D341Med (cell line): ENCODE data around the gene DRD1.
"Not testable (repeated sequence)": the region's sequence is repeated elsewhere in the genome, so short reads cannot be mapped to it uniquely, and the experiment has no call there.

Experiments
- DNase-seq: peaks from one replicate; pipeline ENCODE4 v3.0.0; 2012; ENCODE audit warnings: low spot score

Gene DRD1

DNA sequence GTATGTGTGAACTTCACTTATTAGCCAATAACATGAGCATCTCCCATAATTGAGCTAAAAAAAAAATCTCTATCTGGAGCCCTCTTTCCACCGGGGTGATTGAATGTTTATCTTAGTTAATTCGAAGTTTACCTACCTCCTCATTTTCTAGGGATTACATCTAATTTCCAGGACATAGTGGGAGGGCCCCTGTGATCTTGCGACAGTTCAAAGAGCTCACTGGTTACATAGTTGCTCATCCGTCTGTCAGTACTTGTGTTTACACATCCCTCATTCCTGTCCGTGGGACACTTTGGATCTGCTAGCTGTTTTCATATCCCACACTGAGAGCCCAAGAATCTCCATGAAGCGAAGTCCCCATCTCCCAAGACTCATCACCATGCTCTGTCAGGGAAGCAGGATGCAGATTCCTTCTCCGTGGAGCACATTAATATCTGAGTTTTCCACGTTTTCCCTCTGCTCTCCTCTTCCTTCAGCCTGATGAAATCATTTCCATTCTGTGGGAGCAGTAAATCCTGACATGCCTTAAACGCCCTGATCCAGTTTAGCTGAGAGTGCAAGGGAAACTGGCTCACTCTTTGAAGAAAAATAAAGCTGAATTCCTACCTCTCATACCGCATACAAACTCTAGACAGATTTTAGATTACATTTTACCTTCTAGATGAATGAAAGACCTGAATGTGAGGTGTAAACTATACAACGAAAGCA lies 24.2 kb upstream of the DRD1 start:
- no peak for DNase-seq

DNA sequence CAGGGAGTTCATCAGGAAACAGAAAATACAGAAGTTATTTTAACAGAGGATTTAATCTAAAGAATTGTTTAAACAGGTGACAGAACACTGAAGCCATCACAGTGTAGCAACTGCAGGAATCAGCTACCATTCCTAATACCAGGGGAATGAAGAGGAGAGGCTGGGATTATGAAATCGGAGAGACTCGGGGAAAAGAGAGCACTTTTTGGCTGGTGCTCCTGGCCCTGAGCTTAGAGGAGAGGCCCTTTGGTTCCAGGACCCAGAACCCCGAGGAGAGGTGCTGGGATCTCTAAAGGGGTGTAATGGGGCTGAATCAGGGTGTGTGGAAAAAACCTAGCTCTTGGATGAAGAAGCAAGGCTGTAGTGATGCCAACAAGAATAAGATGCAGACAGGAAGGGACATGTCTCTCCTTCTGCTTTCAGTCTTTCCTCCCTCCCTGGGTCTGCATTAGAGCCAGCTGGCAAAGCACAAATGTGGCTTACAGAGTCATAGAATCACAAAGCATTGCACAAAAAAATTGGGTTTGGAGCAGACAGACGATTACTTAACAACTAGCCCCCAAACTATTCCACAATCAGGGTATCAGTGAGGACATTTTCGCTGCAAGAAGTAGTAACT lies 22.8 kb upstream of the DRD1 start:
- no peak for DNase-seq

DNA sequence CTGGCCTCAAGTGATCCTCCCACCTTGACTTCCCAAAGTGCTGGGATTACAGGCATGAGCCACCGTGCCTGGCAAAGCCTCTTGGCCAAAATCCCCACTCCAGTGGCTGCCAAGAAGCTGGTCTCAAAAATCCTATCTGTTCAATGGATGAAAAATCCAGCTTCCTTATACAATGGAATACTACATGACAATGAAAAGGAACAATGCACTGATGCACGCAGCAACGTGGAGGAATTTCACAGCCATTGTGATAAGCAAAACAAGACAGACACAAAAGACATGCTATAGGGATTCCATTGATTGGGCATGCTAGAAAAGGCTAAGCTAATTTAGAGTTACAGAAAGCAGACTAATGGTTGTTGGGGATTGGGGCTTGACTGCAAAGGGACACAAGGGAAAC lies 21.3 kb upstream of the DRD1 start:
- no peak for DNase-seq

DNA sequence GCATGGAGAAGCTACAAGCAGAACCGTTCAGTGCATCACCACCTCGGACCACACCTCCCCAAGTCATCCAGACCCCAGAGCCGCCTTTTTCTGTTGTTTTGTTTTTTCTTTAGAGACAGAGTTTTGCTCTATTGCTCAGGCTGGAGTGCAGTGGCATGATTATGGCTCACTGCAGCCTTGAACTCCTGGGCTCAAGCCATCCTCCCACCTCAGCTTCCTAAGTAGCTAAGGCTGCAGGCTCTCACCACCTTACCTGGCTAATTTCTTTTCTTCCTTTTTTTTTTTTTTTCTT lies 20.9 kb upstream of the DRD1 start:
- no peak for DNase-seq

DNA sequence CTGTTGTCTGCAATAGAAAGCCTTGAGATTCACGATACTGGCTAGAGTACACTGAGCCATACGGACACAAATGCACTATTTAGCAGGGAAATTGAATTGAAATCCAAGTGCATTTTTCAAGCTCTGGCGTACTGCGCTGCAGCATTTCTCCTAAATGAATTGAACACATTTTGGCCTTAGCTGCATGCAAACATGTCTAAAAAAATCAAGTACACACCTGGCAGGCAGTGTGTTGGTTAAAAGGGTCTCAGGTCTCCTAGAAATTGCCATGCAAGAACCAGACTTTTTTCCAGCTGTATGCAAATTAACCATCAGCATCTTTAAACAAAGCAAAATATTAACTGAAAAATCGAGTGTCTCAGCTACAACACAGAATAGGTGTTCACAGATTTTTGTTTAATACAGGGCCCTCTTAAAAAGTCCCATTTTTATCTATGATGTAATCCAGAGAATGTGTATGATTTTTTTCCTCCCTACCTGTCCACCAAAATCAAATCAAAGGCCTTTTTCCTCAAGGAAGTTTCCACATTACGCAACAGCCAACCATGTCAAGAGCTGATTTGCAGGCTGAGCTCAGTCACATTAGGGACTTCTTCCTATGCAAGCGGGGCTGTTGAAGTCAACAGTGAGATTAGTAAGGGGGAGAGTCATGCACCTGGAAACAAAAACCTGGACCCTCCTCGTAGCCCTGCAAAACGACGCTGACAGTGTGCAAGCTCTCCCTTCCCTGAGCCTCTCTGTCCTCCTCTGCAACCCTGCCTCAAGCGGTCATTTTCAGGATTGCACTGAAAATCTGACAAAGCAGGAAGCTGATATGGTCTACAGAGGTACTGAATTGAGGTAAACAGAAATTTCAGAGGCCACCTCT lies 20.3 kb upstream of the DRD1 start:
- DNase-seq, result peak; percentile 69

DNA sequence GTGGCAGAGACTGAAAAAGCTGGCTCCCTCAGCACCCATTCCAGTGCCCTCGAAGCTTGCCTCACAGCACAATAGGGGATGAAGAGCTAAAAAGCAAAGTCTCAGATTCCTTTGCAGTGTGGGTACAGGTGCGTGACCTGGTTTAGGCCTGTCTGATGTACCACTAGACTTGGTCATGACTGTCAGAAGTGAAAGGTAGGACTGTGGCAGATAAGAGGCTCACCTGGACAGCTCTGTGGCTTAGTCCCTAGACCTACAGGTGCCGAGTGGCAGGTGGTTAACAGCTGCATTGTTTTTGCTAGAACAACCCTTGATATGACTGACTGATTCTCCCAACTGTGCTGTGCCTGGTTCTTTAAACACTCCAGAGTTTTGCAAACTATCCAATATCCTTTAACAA lies 19.7 kb upstream of the DRD1 start:
- no peak for DNase-seq

DNA sequence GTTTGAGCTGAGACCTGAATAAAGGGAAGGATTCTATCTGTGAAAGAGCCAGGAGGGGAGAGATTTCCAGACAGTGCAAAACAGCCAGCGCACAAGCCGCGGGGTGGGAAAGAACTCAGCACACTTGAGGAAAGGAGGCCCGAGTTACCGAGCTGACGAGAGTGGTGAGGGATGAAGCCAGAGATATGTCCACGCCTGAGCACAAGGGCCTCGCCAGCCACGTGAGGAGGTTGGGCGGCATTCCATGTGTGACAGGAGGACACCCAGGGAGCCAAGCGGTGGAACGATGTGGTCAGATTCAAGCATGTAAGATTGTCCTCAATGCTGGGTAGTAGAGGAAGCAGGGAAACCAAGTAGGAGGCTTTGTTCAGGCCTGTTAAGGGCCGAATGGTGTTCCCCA lies 17.4 kb upstream of the DRD1 start:
- no peak for DNase-seq

DNA sequence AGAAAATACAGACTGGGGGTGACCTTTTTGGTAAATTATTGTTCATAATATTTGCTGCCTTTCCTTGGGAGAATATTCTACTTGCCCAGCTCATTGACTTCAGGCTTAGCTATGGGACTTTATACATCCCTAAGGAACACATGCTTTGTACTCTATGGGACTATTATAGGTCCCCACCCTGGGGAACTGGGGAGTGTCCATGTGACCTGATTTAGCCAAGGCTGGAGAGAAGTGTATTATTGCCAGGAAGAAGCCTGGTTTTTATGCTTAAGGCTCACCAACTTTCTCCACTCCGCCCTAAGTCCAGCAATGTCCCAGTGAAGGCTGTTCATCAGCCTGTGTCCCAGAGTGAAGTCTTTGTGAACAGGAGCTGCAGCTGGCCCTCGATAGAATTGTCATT lies 16.6 kb upstream of the DRD1 start:
- DNase-seq, result no peak

DNA sequence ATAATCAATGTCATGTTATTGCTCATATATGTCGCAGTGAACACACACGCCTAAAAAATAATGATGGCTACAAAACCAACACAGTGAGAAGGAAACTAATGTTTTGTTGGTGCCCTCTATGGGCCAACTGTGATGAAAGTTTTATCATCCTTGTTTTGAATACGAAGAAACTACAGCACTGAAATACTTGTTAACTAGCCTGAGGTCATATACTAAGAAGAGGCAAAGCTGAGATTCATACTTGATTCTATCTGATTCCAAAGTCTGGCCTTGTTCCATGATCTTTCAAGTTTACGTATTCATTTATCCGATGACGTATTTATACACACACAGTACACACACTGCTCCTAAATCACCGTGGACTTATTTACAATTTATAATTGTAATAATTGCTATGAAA lies 16.1 kb upstream of the DRD1 start:
- DNase-seq, result no peak

DNA sequence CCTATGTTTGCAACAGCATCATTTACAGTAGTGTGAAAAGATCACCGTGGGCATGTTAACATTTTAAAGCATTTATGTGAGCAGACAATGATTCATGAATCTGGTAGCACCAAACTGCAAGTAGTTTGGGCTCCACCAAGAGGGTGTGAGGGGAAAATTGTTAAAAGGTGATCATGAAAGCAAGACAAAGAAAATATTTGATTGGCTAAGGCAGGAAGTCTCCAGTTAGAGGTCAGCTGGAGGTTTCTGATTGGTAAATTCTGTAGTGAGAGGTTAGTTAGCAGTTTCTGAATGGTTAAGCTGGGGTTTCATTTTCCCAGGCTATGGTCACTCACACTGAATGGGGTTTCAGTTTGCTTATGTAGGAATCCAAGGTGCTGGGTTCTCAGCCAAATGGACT lies 13.5 kb upstream of the DRD1 start:
- no peak for DNase-seq

DNA sequence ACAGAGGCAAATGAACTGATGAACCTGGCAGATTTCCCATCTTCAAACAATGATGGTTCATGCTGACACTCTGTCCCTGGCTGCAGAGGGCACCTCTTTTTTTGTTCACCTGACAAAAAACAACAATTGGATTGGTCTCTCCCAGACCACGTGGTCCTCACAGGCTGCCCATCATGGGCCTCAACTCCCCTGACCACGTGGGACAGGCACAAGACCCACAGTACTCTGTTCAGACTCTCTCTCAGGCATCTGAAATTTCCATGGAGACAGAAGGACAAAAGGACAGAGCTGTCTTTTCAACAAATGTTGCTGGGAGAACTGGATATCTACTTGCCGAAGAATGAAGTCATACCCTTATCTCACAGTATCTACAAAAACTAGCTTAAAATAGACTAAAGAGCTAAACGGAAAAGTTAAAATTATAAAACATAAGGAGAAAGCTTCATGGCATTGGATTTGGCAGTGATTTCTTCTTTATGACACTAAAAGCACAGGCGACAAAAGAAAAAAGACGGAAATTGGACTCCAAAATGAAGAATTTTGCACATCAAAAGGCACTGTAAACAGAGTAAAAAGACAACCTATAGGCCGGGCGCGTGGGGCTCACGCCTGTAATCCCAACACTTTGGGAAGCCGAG lies 12.2 kb upstream of the DRD1 start:
- no peak for DNase-seq

DNA sequence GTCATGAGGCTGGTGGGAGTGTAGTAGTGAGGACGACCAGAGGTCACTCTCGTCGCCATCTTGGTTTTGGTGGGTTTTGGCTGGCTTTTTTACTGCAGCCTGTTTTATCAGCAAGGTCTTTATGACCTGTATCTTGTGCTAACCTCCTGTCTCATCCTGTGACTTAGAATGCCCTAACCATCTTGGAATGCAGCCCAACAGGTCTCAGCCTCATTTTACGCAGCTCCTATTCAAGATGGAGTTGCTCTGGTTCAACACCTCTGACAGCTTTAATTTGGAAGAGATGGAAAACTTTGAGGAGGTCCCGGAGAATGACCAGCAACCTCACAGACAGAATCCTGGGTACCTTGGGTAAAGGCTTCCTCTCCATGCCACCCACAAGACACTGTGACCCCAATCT lies 10.4 kb upstream of the DRD1 start:
- DNase-seq, result not testable (repeated sequence)

DNA sequence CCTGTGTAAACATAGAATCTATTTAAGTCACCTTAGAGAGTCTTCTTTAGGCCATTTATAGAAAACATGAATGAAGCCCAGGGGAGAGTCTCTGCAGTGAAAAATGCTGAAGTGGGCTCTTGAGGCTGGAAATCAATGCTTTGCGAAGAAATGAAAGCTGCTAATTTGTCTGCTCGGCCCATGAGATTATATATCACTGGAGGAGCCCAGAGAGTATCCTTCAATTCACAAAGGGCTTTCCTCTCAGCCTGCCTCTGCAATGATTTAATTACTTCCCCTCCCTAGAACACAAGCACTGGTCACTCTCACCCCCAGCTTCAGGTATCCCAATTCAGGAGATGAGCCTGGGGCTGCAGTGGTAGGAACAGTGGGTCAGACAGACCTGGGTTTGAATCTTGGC lies 8.2 kb upstream of the DRD1 start:
- no peak for DNase-seq

DNA sequence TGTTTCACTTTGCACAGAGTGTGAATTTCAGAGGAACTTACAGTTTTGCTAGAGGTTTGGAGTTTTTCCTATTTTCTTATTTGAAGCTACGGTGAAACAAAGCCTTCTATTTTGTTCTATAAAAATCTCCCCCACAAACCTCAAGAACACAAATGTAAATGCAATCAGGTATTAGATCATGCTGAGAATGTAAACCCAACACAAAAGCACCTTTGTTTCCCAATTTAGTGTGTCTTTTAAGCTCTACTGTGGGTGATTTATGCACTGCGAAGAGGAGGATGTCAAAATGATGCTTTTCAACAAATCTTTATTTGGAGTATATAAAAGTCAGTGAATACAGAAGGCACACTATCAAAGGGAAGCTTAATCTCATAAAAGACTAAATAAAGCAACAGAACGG lies 4.3 kb upstream of the DRD1 start:
- no peak for DNase-seq

DNA sequence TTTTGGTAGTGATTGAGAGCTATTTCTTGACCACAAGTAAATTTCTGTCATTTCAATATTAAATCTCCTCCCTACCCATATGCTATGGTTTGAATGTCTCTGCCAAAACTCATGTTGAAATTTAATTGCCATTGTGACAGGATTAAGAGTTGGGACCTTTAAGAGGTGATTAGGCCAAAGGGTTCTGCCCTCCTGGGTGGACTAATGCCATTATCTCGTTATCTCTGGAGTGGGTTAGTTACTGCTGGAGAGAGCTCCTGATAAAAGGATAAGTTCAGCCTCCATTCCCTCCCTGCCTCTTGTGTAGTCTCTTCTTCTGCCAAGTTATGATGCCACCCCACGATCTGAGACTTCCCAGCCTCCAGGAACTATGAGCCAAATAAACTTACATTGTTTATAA lies 3.6 kb upstream of the DRD1 start:
- DNase-seq, result no peak

DNA sequence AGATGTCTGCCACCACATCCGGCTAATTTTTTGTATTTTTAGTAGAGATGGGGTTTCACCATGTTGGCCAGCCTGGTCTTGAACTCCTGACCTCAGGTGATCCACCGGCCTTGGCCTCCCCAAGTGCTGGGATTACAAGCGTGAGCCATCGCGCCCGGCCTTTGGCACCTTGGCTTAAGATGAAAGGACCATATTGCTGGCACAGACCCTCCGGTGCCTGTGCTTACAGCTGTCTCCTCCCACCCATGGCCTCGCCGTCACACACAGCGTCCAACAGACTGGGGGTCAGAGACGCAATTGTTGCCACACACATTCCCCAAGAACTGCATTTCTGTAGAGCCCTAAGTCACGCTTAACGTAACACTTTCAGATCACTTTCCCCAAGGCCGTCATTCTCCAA lies 2.4 kb upstream of the DRD1 start:
- not testable (repeated sequence) for DNase-seq

DNA sequence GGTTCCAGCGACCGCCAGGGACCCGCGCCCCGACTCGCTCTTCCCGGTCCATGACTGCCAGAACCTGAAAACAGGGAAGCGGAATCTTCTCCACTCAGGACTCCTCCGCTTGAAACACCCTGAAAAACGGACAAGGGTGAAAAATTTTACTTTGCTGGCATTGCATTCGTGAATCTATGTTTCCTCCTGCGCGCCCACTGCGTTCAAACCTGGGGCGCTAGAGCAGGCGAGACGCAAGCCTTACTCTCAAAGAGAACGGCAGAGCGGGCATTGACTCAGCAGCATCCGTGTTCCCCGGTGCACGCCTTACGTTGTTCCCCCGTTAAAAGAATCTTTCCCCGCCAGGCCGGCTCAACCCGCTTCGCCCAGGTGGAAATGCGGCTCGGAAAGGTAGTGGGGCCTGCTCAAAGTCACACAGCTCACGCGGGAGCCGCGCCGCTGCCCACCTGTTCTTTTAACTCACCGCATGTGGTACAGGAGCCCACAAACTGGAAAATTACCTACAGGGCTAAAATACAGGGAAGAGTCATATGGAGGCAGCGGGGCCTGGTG lies 999 bp upstream of the DRD1 start:
- DNase-seq, result peak; percentile 31

DNA sequence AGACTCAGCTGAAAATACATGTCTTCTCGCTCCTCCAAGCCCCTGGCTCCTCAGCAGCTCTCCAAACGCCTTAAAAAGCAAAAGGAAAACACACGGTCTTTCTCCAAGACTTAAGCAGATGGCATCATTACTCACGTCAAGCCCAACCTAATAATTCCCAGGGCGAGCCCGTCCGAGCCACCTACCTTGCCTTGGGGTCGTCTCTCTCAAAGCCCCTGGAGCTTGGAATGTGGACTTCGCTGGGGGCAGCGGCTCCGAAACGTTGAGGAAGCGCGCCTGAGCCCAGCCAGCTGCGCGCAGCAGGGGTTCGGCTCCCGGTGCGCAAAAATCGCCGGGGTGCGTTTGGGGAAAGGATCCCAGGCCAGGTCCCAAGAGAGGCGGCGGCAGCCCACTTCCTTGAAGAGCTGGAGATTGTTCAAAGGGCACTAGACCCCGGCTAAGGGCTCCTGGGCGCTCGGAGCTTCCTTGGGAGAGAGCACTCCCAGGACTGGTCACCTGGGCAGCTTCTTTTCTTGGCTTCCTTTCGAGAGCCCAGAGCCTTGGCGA lies 395 bp downstream of the DRD1 start:
- DNase-seq, result peak; percentile 36

DNA sequence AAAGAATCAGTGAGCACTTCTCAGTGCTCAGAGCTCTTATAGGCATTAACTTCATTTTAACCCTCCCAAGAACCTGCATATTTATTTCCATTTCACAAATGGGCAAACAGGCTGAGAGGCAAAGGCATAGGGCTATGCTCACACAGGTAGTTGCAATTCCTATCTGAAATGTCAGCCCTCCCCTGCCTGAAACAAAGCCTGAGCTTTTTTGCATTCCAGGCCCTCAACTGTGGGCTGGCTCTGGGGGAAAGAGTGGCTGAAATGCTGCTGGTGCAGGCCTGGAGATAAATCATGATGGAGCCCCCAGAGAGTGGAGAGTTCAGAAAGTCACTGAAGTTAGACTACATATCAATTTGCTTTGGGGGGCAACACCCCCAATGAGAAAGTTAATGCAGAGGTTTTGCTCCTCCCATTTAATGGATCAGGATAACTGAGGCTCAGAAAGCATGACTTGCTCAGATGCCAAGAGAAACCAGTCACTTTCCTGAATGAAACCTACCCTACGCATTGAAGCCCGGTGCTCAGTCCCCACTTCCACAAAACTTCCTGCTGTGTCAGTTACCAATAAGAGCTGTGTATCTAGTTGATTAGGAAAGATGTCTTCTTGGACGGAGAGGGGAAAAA lies 5.6 kb downstream of the DRD1 start:
- DNase-seq, result no peak

DNA sequence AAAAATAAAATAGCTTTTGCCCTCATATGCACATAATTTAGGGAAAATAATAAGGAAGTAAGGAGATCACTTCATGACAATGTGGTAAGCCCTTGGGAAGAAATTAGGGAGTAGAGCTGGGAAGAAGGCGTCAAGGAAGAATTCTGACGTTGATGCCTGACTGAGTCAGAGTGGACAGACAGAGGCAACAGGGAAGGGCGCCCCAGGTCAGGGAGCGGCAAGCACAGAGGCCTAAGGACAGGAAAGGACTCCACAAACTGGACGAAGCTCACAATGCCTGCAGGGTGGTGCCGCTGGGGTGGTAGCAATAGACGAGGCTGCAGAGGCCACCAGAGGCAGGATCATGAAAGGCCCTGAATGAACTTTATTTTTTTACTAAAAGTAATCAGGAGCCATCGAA lies 7.6 kb downstream of the DRD1 start:
- no peak for DNase-seq

DNA sequence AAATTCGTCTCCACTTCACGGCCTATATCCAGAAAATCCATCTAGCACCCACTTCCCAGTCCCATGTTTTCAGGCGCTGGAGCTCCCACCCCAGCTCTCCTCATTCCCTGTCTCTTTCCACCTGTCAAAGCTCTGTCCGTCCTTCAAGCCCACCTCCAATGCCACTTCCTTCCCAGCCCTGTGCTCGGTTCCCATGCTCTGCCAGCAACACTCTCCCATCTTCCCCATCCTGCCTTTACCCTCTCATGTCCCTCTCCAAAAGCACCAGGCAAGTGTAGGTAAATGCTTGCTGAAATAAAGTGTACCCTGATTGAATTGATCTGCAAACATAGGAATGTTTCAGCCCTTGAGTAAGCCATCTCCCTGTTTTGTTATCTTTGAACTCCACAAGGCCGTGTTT lies 9.2 kb downstream of the DRD1 start:
- DNase-seq, result no peak

DNA sequence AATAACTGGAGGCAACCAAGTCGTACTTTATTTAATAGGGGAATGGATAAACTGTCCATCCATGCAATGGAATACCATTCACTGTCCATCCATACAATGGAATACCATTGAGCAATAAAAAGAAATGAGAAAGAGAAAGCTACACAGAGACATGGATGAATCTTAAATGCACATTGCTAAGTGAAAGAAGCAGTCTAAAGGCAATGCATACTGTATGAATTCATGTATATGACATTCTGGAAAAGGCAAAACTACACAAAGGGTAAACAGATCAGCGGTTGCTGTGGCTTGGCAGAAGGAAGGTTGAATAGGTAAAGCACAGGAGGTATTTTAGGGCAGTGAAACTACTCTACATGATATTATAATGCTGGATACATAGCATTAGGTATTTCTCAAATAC lies 16.2 kb downstream of the DRD1 start:
- DNase-seq, result no peak
